SK-N-SH (cell line): Measurements from ENCODE around the gene CEP63. TPM values are rescaled to one million over a fixed set of nuclear protein-coding genes. Genes with fewer than 3 reads are reported as not detected.

Source experiments
- CTCF ChIA-PET: fragments of 300-600, 350-600 bp; formaldehyde crosslinking; extraction: SDS; loops from one replicate; lab custom pipeline; 2021; lab: Yijun Ruan, JAX
- POLR2A ChIA-PET: fragments of 350-600 bp; sonication (Branson Sonifier 250); formaldehyde crosslinking; extraction: SDS; loops from one replicate; lab custom pipeline; 2020; ENCODE audit warnings: antibody characterized with exemption, inconsistent platforms; lab: Yijun Ruan, JAX
- DNase-seq: peaks from one replicate; pipeline ENCODE4 v3.0.0; 2012
- H2AFZ ChIP-seq: fragments of 200-600 bp; sonication (generic); 2 replicates; pipeline ENCODE4 v1.8.1; 2016; ENCODE audit warnings: antibody characterized with exemption, mild to moderate bottlenecking, low read depth
- H3F3A ChIP-seq: fragments of 200-600 bp; sonication (generic); replicated peaks from 2 replicates; pipeline ENCODE3; 2016; ENCODE audit warnings: antibody characterized with exemption, mild to moderate bottlenecking; ENCODE audit not compliant: insufficient read depth
- H3K27ac ChIP-seq, 2 experiments: fragments of 200-500 bp in 1 of 2; fragments of 200-600 bp in 1 of 2; sonication (Bioruptor generic) in 1 of 2; sonication (generic), shearing (Covaris generic) in 1 of 2; 2 replicates each; pipeline versions ENCODE4 v1.5.1 to v1.6.1; 2014 to 2016; ENCODE audit warnings: low read depth in 2 of 2, inconsistent platforms in 1 of 2, low read length in 1 of 2, mild to moderate bottlenecking in 1 of 2, mixed read lengths in 1 of 2
- H3K27me3 ChIP-seq: fragments of 200-600 bp; sonication (generic), shearing (Covaris generic); 2 replicates; pipeline ENCODE4 v1.6.1; 2016; ENCODE audit warnings: mixed run types; ENCODE audit not compliant: insufficient read depth
- H3K36me3 ChIP-seq, 2 experiments: fragments of 200-500 bp in 1 of 2; fragments of 200-600 bp in 1 of 2; sonication (Bioruptor generic) in 1 of 2; sonication (generic) in 1 of 2; replicated peaks in 1 of 2; 2 replicates each; pipeline versions ENCODE3 to v1.5.1; 2014 to 2016; ENCODE audit warnings: low read length in 1 of 2, mild to moderate bottlenecking in 1 of 2; ENCODE audit not compliant: insufficient read depth in 2 of 2, control insufficient read depth in 1 of 2
- H3K4me1 ChIP-seq, 2 experiments: fragments of 200-500 bp in 1 of 2; fragments of 200-600 bp in 1 of 2; sonication (Bioruptor generic) in 1 of 2; sonication (generic), shearing (Covaris generic) in 1 of 2; 2 replicates each; pipeline versions ENCODE4 v1.5.1 to v1.6.1; 2014 to 2016; ENCODE audit warnings: low read depth in 1 of 2, low read length in 1 of 2, mixed run types in 1 of 2; ENCODE audit not compliant: insufficient read depth in 2 of 2, control insufficient read depth in 1 of 2
- H3K4me2 ChIP-seq: fragments of 200-600 bp; sonication (generic), shearing (Covaris generic); 2 replicates; pipeline ENCODE4 v1.6.1; 2017; ENCODE audit warnings: mixed run types
- H3K4me3 ChIP-seq, 2 experiments: fragments of 200-500 bp in 1 of 2; fragments of 200-600 bp in 1 of 2; sonication (Bioruptor generic) in 1 of 2; sonication (generic), shearing (Covaris generic) in 1 of 2; 2 replicates each; pipeline versions ENCODE4 v1.5.1 to v1.8.1; 2014 to 2016; ENCODE audit warnings: low read depth in 2 of 2, inconsistent platforms in 1 of 2, low read length in 1 of 2, mild to moderate bottlenecking in 1 of 2, mixed read lengths in 1 of 2, moderate library complexity in 1 of 2
- H3K79me2 ChIP-seq: fragments of 200-600 bp; sonication (generic); 2 replicates; pipeline ENCODE4 v1.8.1; 2017; ENCODE audit warnings: mild to moderate bottlenecking; ENCODE audit not compliant: insufficient read depth
- H3K9ac ChIP-seq: fragments of 200-600 bp; sonication (generic); 2 replicates; pipeline ENCODE4 v1.6.1; 2017; ENCODE audit warnings: mixed run types
- H3K9me2 ChIP-seq: fragments of 200-600 bp; sonication (generic); 2 replicates; pipeline ENCODE4 v1.6.1; 2017; ENCODE audit warnings: mixed run types
- H3K9me3 ChIP-seq: fragments of 200-600 bp; sonication (generic); 2 replicates; pipeline ENCODE4 v1.6.1; 2017; ENCODE audit warnings: mixed run types, mild to moderate bottlenecking, moderate library complexity
- H4K20me1 ChIP-seq: fragments of 200-600 bp; sonication (generic); 2 replicates; pipeline ENCODE4 v1.6.1; 2017; ENCODE audit warnings: mild to moderate bottlenecking, mixed run types; ENCODE audit not compliant: insufficient read depth
- ELF1 ChIP-seq: IDR thresholded peaks from 2 replicates; pipeline ENCODE4 v1.4.0; 2012
- EZH2phosphoT487 ChIP-seq: fragments of 200-600 bp; sonication (generic); IDR thresholded peaks from 2 replicates; pipeline ENCODE4 v1.6.1; 2017; ENCODE audit warnings: low read depth, mixed run types, mild to moderate bottlenecking, antibody characterized with exemption, moderate library complexity, borderline replicate concordance
- FOXJ3 ChIP-seq: sonication (generic); formaldehyde crosslinking; IDR thresholded peaks from 2 replicates; pipeline ENCODE4 v1.5.1; 2020; ENCODE audit warnings: mild to moderate bottlenecking, missing genetic modification reagents
- GABPA ChIP-seq: IDR thresholded peaks from 2 replicates; pipeline ENCODE4 v1.4.0; 2012; ENCODE audit warnings: low read depth, mild to moderate bottlenecking
- IRF3 ChIP-seq: fragments of 150-350 bp; IDR thresholded peaks from 2 replicates; pipeline ENCODE4 v1.6.1; 2016; ENCODE audit warnings: mild to moderate bottlenecking, low read depth, low read length
- MXI1 ChIP-seq: IDR thresholded peaks from 2 replicates; pipeline ENCODE4 v1.6.1; 2012; ENCODE audit warnings: mild to moderate bottlenecking, low read depth, low read length, improper control_type of control experiment
- NRF1 ChIP-seq: IDR thresholded peaks from 2 replicates; pipeline ENCODE4 v1.6.1; 2012; ENCODE audit warnings: low read depth, mild to moderate bottlenecking, low read length
- RCOR1 ChIP-seq: fragments of 150-350 bp; IDR thresholded peaks from 2 replicates; pipeline ENCODE4 v1.6.1; 2017; ENCODE audit warnings: antibody characterized with exemption, low read length
- RFX5 ChIP-seq: IDR thresholded peaks from 2 replicates; pipeline ENCODE4 v1.6.1; 2012; ENCODE audit warnings: mild to moderate bottlenecking, improper control_type of control experiment, low read length
- SIN3A ChIP-seq: IDR thresholded peaks from 2 replicates; pipeline ENCODE4 v1.6.1; 2012; ENCODE audit warnings: low read depth, mild to moderate bottlenecking, low read length, moderate library complexity, borderline replicate concordance
- SMC3 ChIP-seq: IDR thresholded peaks from 2 replicates; pipeline ENCODE4 v1.6.1; 2012; ENCODE audit warnings: low read depth, low read length, improper control_type of control experiment
- ZBTB33 ChIP-seq: IDR thresholded peaks from 2 replicates; pipeline ENCODE4 v1.4.0; 2012; ENCODE audit warnings: low read depth, borderline replicate concordance
- WGBS: methylation state at CpG from one replicate; pipeline ENCODE4 v1.1.6; 2017; ENCODE audit warnings: low lambda C conversion rate; 5-methylcytosine and 5-hydroxymethylcytosine counted together
- polyA plus RNA-seq, 3 experiments: library from polyadenylated mRNA; depleted of rRNA; stranded (reverse); fragments of >200 nt; gene quantifications; 2 replicates each; pipeline ENCODE4 v1.2.3, GENCODE V29; 2012

Gene CEP63
- polyA plus RNA-seq, 1 of the 3 experiments (the other 2 are of a cell fraction) = 6.3 TPM

GRCh38 chr3:134533493-134533892 lies 47.6 kb downstream of the CEP63 start:
- peaks cover 11 to 26% of the 10 kb centered on the region in 2 experiments for H3K36me3 ChIP-seq
- H3K27me3 ChIP-seq = no peaks in the 10 kb centered on the region
- ChIA-PET CTCF (interaction anchor here (1.1 kb wide), 1 partner anchor 9 kb away, joined by 3 read pairs; no protein-coding TSS in a partner anchor), POLR2A (no interaction called here)
- no peak overlapping the region for H3K4me3 ChIP-seq
- H3K9me3 ChIP-seq = no peaks in the 10 kb centered on the region
- no peak for DNase-seq
- H3F3A ChIP-seq = no peaks in the 10 kb centered on the region
- H3K9me2 ChIP-seq = no peaks in the 10 kb centered on the region
- H3K79me2 ChIP-seq = peaks cover 10% of the 10 kb centered on the region; the same call in 1 of the 2 replicates
- H3K27ac ChIP-seq = no peak overlapping the region
- no peaks in the 10 kb centered on the region for H3K4me1 ChIP-seq
- no peak overlapping the region for H3K9ac ChIP-seq
- no peak overlapping the region for H2AFZ ChIP-seq
- WGBS = 60% methylated on average over 1 of the region's 1 CpG
- TF ChIP-seq RFX5 = no peak
- TF ChIP-seq MXI1 = no peak
- TF ChIP-seq GABPA = no peak
- TF ChIP-seq IRF3 = no peak
- TF ChIP-seq ELF1 = no peak
- no peak for TF ChIP-seq EZH2phosphoT487
- TF ChIP-seq ZBTB33 = no peak
- no peak for TF ChIP-seq RCOR1
- no peak for TF ChIP-seq FOXJ3 (CRISPR knock-in tag)
- TF ChIP-seq SMC3 = no peak
- TF ChIP-seq SIN3A = no peak
- TF ChIP-seq, all 33 proteins: peak for 0
- H3K4me2 ChIP-seq = no peak overlapping the region
- H4K20me1 ChIP-seq = no peaks in the 10 kb centered on the region

GRCh38 chr3:134535186-134535970 lies 49.5 kb downstream of the CEP63 start:
- H3K4me3 ChIP-seq = no peak overlapping the region
- no peaks in the 10 kb centered on the region for H3K27me3 ChIP-seq
- H3K4me2 ChIP-seq = no peak overlapping the region
- H3K27ac ChIP-seq = no peak overlapping the region
- H3K79me2 ChIP-seq = peaks cover 2% of the 10 kb centered on the region; the same call in 1 of the 2 replicates
- no peaks in the 10 kb centered on the region for H3F3A ChIP-seq
- CTCF ChIA-PET = no interaction called here
- no peak for DNase-seq
- TF ChIP-seq NRF1 (no peak), RFX5 (no peak)
- peaks cover 22 to 39% of the 10 kb centered on the region in 2 experiments for H3K36me3 ChIP-seq
- POLR2A ChIA-PET = no interaction called here
- WGBS = 96% methylated on average over 4 of the region's 4 CpGs
- no peak overlapping the region for H3K9ac ChIP-seq
- no peaks in the 10 kb centered on the region for H3K9me3 ChIP-seq
- H2AFZ ChIP-seq = no peak overlapping the region
- no peaks in the 10 kb centered on the region for H3K4me1 ChIP-seq
- H4K20me1 ChIP-seq = no peaks in the 10 kb centered on the region
- no peaks in the 10 kb centered on the region for H3K9me2 ChIP-seq
